Gastrocnemius medialis (tissue), 4 donors: ENCODE results near the gene LRRC26. TPM values are rescaled to one million over a fixed set of nuclear protein-coding genes. Genes with fewer than 3 reads are reported as not detected.

ENCODE experiments used
- ATAC-seq, 2 donors: fragments of 150-250 bp; one replicate each; pipeline ENCODE4 v1.9.1; 2016
- DNase-seq, 2 donors: peaks; one replicate each; pipeline ENCODE4 v3.0.0-alpha.2; 2019
- H3K27ac ChIP-seq, 4 donors: fragments of 200-600 bp; sonication (generic); 1 replicate in 1 of 4; 2 replicates in 3 of 4; pipeline ENCODE4 v1.5.1; 2016 to 2018; ENCODE audit warnings: mild to moderate bottlenecking in 2 of 4, moderate library complexity in 1 of 4
- H3K27me3 ChIP-seq, 3 donors: fragments of 200-600 bp; sonication (generic) in 2 of 3; 1 replicate in 1 of 3; 2 replicates in 2 of 3; pipeline versions ENCODE4 v1.5.1 to v1.6.0; 2016 to 2019; ENCODE audit warnings: mild to moderate bottlenecking in 1 of 3, moderate library complexity in 1 of 3
- H3K36me3 ChIP-seq, 2 donors: fragments of 200-600 bp; sonication (generic) in 1 of 2; one replicate each; pipeline ENCODE4 v1.5.1; 2017 to 2018
- H3K4me1 ChIP-seq, 2 donors: fragments of 200-600 bp; sonication (generic) in 1 of 2; one replicate each; pipeline ENCODE4 v1.5.1; 2016 to 2017; ENCODE audit warnings: mild to moderate bottlenecking in 2 of 2
- H3K4me3 ChIP-seq, 4 donors: fragments of 200-600 bp; sonication (generic) in 3 of 4; 1 replicate in 1 of 4; 2 replicates in 3 of 4; pipeline ENCODE4 v1.5.1; 2016 to 2019; ENCODE audit warnings: mild to moderate bottlenecking in 2 of 4
- H3K9me3 ChIP-seq, 3 donors: fragments of 200-600 bp; sonication (generic) in 2 of 3; 1 replicate in 1 of 3; 2 replicates in 2 of 3; pipeline ENCODE4 v1.5.1; 2016 to 2019
- CTCF ChIP-seq, 5 experiments: fragments of 450-650 bp in 3 of 5; fragments of 200-600 bp in 2 of 5; sonication (generic) in 2 of 5; IDR thresholded peaks in 4 of 5; conservative IDR thresholded peaks in 1 of 5; 1 replicate in 4 of 5; 2 replicates in 1 of 5; pipeline ENCODE4 v1.5.1; 2016 to 2019; ENCODE audit warnings: antibody characterized with exemption in 5 of 5, mild to moderate bottlenecking in 3 of 5, moderate library complexity in 3 of 5
- POLR2A ChIP-seq, 2 donors: fragments of 450-650 bp; IDR thresholded peaks; one replicate each; pipeline ENCODE4 v1.6.1; 2017; ENCODE audit warnings: antibody characterized with exemption in 2 of 2, mild to moderate bottlenecking in 2 of 2, moderate library complexity in 2 of 2
- in situ Hi-C, 4 donors: fragments of 200-750 bp; cut with MboI; loops; one replicate each; pipeline versions ENCODE4 v1.15.0 to v1.8.0; 2017; ENCODE audit warnings: low sequenced_read_pairs in 4 of 4
- intact Hi-C: fragments of 100-400 bp; cut with DNase I; formaldehyde crosslinking; loops from one replicate; pipeline ENCODE4 v1.15.1; 2023; ENCODE audit warnings: low total_unique reads
- total RNA-seq, 4 donors: library from RNA; depleted of rRNA; stranded (reverse); fragments of >200 nt; gene quantifications; one replicate each; pipeline versions ENCODE4 v1.1.0 to v1.2.3, GENCODE V29; 2016

The LRRC26 gene
- total RNA-seq, 4 donors from 2014 or later = not detected

- intact Hi-C loops (no loop called here), in situ Hi-C loops (no loop called here)
- peaks cover 0 to 22% of the 10 kb centered on the region in 2 donors for H3K36me3 ChIP-seq
- H3K27ac ChIP-seq = no peak overlapping the region
- H3K9me3 ChIP-seq = no peaks in the 10 kb centered on the region
- H3K4me3 ChIP-seq = no peak overlapping the region
- ATAC-seq (no peak), DNase-seq (no peak)
- no peaks in the 10 kb centered on the region for H3K27me3 ChIP-seq
- TF ChIP-seq CTCF (IDR thresholded peaks at IDR 0.05 in 4 of 5, conservative IDR thresholded peaks at IDR 0.05 in 1 of 5) = no peak
- H3K4me1 ChIP-seq = peaks cover 21 to 40% of the 10 kb centered on the region in 2 donors
Observed at GRCh38 chr9:137192859-137193258, 23.0 kb upstream of the LRRC26 start.

GRCh38 chr9:137192448-137192780 is 22.6 kb upstream of the LRRC26 start:
- DNase-seq (no peak), ATAC-seq (no peak)
- in situ Hi-C loops = no loop called here
- no peak for TF ChIP-seq POLR2A (IDR thresholded peaks at IDR 0.05)
- TF ChIP-seq CTCF (IDR thresholded peaks at IDR 0.05 in 4 of 5, conservative IDR thresholded peaks at IDR 0.05 in 1 of 5) = no peak
- Histone ChIP-seq H3K4me3 (no peak overlapping the region), H3K36me3 (peaks cover 0 to 22% of the 10 kb centered on the region in 2 donors), H3K27me3 (no peaks in the 10 kb centered on the region), H3K9me3 (no peaks in the 10 kb centered on the region), H3K27ac (no peak overlapping the region), H3K4me1 (peaks cover 25 to 40% of the 10 kb centered on the region in 2 donors)
- intact Hi-C loops = no loop called here

GRCh38 chr9:137191691-137192447 is 22.0 kb upstream of the LRRC26 start:
- no peaks in the 10 kb centered on the region for H3K9me3 ChIP-seq
- H3K36me3 ChIP-seq = peaks cover 0 to 22% of the 10 kb centered on the region in 2 donors
- in situ Hi-C loops = no loop called here
- DNase-seq (no peak), ATAC-seq (no peak)
- TF ChIP-seq POLR2A (IDR thresholded peaks at IDR 0.05) (no peak), CTCF (IDR thresholded peaks at IDR 0.05 in 4 of 5, conservative IDR thresholded peaks at IDR 0.05 in 1 of 5) (no peak)
- no peaks in the 10 kb centered on the region for H3K27me3 ChIP-seq
- H3K27ac ChIP-seq = no peak overlapping the region
- no peak overlapping the region for H3K4me3 ChIP-seq
- H3K4me1 ChIP-seq = peaks cover 28 to 41% of the 10 kb centered on the region in 2 donors
- intact Hi-C loops = no loop called here

- no peak for TF ChIP-seq POLR2A (IDR thresholded peaks at IDR 0.05)
- TF ChIP-seq CTCF (IDR thresholded peaks at IDR 0.05 in 4 of 5, conservative IDR thresholded peaks at IDR 0.05 in 1 of 5) = no peak
- Histone ChIP-seq H3K27ac (peak overlapping the region in 1 of 4 donors; percentile 97), H3K4me1 (peaks cover 34 to 47% of the 10 kb centered on the region in 2 donors), H3K4me3 (no peak overlapping the region), H3K36me3 (peaks cover 0 to 22% of the 10 kb centered on the region in 2 donors), H3K9me3 (no peaks in the 10 kb centered on the region), H3K27me3 (no peaks in the 10 kb centered on the region)
- no peak for ATAC-seq
- no peak for DNase-seq
- intact Hi-C loops (no loop called here), in situ Hi-C loops (no loop called here)
Observed at GRCh38 chr9:137191245-137191644, 21.4 kb upstream of the LRRC26 start.
